ENCODE results near the gene PRPF4. TPM values are rescaled to one million over a fixed set of nuclear protein-coding genes. Genes with fewer than 3 reads are reported as not detected.
A peak's percentile ranks its signal among the peaks of the same experiment; 100 is the strongest.
"Not testable (repeated sequence)": the region's sequence is repeated elsewhere in the genome, so short reads cannot be mapped to it uniquely, and the experiment has no call there.

PRPF4 gene
- total RNA-seq, 1 donor from 2014 or later: 11.0 TPM

DNA sequence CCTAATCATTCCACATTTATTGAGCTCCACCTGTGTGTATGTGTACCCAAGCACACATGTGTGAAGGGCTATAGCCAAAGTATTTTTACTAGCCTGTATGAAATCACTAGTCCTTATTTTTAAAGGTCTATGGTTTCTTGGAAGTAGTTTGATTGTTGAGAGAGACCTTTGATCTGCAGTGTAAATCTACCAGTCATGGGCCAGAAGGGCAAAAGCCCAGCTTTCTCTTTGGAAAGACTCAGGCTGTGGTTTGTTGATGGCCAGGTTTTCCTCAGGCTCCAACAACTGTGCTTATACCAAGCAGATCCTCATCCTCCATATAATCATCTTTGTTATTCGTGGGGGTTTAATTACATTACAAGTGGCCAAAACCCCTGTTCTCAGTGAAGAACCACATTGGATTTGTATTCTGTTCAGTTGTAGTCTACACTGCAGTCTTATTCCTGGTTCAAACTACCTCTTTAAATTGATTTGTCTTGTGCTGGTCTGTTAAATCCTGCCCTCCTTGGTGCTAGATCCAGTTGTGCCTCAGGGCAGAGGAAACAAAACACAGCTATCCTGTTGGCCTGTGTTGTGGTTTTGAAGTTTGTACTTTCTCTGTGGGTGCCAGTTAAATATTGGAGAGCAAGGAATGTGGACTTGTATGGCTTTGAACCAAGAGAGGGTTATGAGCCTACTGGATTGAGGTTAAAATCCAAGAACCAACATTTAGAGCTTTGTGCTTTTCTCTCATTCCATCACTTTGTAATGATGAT lies 13.4 kb upstream of the PRPF4 start:
- no peak for DNase-seq (ENCODE audit: missing footprints)
- ATAC-seq: no peak
- intact Hi-C loops (cut with DNase I): no loop called here

DNA sequence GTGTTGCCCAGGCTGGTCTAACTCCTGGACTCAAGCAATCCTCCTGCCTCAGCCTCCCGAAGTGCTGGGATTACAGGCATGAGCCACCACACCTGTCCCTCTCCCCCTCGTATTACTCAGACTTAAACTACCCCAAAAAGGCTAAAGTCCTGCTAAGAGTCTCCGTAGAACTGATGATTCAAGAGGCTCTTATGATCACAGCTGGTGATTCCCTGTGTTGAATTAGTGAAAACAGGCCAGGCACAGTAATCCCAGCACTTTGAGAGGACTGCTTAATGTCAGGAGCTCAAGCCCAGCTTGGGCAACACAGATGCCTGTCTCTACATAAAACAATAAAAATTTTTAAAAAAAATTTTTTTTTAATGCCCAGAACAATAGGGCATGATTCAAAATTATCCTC lies 9.3 kb upstream of the PRPF4 start:
- intact Hi-C loops (cut with DNase I): no loop called here
- ATAC-seq (no peak), DNase-seq (ENCODE audit: missing footprints) (no peak)

DNA sequence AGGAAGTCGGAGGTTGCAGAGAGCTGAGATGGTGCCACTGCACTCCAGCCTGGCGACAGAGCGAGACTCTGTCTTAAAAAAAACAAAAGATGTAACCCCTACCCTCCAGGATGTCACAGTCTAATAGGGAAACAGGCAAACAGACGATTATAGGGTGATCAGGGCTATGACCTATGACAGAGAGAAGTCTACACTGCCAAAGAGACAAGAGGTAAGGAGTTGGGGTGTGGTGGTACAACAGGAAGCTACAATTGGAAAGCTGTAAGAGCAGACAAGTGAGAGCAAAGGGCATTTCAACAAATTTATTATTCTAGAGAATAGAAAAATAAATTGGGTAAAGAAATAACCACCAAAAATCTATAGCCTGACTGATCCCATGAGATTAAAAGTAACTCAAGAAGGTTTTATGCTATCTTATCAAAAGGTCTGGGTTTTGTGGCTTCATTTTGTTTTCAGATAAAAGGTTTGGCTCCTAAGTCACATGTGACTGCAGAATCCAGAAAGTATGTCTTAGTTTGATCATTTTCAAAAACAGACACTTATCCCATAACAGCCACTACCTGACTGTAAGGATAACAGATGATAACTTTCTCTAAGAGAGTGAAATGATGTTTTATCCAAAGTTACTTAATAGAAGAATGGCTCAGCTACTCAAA lies 7.4 kb upstream of the PRPF4 start:
- no peak for ATAC-seq
- intact Hi-C loops (cut with DNase I): no loop called here
- DNase-seq (ENCODE audit: missing footprints): no peak

DNA sequence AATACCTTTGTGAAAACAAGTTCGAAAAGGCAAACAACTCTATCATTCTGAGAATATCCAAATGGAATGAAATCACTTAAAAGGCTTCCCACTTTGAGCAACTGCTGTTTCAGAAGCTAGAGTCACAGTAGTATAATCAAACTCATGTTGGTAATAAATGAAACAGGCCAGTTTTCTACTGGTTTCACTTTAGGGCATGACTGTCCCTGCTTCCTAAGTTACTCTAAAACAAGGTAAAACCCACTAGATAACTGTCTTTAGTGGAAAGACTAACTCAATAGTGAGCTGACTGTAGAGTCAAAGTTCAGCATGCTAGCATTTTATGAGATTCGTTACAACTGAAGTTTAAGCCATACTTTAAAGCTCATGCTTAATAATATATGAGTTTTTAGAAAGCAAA lies 6.1 kb upstream of the PRPF4 start:
- no peak for DNase-seq (ENCODE audit: missing footprints)
- ATAC-seq: no peak
- intact Hi-C loops (cut with DNase I): no loop called here

DNA sequence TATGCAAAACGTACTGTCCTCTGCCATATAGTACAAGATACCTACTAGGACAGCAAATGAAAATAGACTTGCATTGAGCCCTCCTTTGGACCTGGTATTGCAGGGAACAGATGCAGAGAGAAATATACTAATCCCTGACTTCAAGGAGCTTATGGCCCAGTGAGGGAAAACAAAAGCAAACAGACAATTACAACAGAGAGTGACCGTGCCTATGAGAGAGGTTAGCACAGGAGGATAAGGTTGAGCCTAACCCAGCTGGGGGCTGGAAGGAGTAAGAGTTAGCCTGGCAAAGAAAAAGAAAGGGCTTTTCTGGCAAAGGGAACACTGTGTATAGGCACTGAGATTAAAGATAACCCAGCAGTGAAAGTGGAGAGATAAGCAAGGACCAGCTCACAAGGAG lies 5.6 kb upstream of the PRPF4 start:
- intact Hi-C loops (cut with DNase I): loop anchor here (5.0 to 10.0 kb wide), 2 partner anchors 322 to 385 kb away; no protein-coding TSS in a partner anchor
- ATAC-seq (no peak), DNase-seq (ENCODE audit: missing footprints) (no peak)

DNA sequence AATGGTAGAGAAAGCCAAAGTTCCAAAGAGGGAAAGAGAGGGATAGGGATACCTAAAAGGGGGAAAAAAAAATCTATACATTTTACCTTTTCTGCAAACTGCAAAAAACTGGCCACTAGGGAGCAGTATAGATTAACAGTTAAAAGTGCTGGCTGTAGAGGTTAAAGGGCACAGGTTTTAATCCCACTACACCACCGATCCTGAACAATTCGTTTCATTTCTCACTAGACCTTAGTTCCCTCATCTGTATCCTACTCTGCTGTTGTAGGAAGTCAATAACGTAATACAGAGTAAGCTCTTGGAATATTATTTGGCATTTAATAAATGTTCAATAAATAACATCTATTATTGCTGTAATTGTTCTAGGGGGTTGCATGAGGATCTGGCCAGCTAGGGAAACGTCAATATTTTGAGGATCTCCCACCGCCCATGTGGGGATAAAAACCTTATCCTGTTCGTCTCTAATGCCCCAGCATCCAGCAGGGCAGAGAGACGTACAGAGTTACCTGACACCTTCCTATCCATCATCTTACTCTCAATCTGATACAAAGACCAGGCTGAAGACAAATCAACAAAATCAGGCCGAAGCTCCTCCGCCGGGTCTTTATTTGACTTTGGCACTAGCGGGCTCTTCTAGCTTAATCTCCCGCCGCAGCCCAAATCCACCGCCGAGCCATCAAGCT lies 843 bp upstream of the PRPF4 start:
- intact Hi-C loops (cut with DNase I): loop anchor here (2.0 to 10.0 kb wide), 5 partner anchors 54 to 380 kb away; partner anchors contain the start of genes ALAD, FKBP15 and SLC31A1
- ATAC-seq: peak; percentile 23
- DNase-seq (ENCODE audit: missing footprints): no peak

DNA sequence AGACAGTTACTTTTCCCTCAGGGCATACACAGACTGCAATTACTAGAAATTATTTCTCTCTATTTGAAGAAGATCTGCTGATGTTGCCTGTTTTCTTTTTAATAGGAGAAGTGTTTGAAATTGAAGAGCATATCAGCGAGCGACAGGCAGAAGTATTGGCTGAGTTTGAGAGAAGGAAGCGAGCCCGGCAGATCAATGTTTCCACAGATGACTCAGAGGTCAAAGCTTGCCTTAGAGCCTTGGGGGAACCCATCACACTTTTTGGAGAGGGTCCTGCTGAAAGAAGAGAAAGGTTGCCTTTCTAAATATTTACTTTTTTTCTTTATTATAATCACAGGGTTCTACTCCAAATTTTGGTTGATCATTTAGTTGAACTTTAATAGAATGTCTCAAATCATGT lies 3.4 kb downstream of the PRPF4 start:
- ATAC-seq: no peak
- DNase-seq (ENCODE audit: missing footprints): no peak
- intact Hi-C loops (cut with DNase I): loop anchor here (10.0 kb wide), 1 partner anchor 376 kb away; no protein-coding TSS in a partner anchor

DNA sequence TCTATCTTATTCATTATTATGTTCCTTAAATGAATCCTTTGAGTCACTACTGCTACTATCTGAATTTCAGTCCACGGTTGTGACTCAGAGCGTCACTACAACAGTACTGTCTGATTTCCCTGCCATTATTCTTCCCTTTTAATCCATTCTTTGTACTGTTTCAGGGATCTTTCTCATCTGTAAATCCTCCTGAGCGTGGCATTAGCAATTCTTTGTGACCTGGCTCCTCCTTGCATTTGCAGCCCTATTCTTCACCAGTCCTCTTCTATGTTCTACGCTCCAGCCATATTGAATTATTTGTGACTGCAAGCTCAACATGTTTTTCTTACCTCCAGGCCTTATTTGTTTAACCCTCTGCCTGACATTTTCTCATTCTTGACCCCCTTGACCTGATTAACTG lies 5.9 kb downstream of the PRPF4 start:
- no peak for ATAC-seq
- DNase-seq (ENCODE audit: missing footprints): no peak
- intact Hi-C loops (cut with DNase I): no loop called here

DNA sequence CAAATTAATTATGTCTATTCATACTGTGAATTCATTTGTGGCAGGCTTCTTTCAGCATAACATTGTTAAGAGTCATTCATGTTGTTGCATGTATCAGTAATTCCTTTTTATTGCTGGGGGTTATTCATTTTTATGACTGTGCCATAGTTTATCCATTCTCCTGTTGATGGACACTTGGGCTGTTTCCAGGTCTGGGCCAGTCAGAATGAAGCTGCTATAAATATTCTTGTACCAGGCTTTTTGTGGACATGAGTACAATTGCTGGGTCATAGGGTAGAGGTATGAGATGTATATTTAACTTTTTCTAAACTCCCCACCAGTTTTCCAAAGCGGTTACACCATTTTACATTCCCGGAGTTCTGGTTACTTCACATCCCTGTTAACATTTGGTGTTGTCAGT lies 13.6 kb downstream of the PRPF4 start:
- DNase-seq (ENCODE audit: missing footprints) (no peak), ATAC-seq (peak; percentile 44)
- intact Hi-C loops (cut with DNase I): no loop called here

DNA sequence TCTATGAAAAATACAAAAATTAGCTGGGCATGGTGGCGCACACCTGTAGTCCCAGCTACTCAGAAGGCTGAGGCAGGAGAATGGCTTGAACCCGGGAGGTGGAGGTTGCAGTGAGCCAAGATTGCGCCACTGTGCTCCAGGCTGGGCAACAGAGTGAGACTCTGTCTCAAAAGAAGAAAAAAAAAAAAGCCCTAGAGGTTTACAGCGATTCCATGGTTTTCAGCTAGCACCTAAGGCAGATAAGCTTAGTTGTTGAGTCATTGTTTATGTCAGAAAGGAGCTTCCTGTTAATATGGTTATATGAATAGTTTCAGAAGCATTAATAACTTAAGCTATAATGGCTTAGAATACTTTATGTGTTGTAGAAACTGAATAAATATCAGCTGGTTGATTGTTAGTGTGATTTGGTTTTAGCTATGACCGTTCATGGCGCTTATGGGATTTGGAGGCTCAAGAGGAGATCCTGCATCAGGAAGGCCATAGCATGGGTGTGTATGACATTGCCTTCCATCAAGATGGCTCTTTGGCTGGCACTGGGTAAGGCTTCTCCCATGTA lies 14.7 kb downstream of the PRPF4 start:
- ATAC-seq (no peak), DNase-seq (ENCODE audit: missing footprints) (no peak)
- intact Hi-C loops (cut with DNase I): no loop called here

DNA sequence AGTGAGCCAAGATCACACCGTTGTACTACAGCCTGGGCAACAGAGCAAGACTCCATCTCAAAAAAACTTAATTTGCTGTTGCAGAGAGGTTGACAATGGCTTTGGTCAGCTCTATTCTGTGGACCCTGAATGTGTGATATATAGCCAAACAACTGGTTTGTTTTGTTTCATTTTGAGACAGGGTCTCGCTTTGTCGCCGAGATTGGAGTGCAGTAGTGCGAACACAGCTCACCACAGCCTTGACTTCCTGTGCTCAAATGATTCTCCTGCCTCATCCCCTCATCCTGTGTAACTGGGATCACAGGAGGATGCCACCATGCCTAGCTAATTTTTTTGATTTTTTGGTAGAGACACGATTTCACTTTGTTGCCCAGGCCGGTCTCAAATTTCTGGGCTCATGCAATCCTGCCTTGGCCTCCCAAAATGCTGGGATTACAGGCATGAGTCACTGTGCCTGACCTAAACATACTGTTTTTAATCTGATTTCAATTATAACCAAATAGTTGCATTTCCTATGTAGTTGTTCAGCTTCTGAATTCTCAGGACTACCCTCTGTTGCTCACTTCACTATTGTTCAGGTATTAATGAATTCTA lies 17.9 kb downstream of the PRPF4 start:
- DNase-seq (ENCODE audit: missing footprints): no peak
- ATAC-seq: no peak
- intact Hi-C loops (cut with DNase I): no loop called here

DNA sequence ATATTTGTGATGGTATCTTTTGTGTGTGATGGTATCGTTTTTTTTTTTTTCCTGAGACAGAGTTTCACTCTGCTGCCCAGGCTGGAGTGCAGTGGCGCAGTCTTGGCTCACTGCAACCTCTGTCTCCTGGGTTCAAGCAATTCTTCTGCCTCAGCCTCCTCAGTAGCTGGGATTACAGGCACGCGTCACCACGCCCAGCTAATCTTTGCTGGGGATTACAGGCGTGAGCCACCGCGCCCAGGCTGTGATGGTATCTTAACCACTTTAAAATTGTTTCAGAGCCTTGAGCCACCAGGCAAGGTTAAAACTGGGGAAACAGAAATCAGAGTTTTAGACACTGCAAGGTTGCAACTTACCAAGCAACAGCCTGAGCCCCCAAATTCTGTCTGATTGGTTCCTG lies 20.8 kb downstream of the PRPF4 start:
- intact Hi-C loops (cut with DNase I); ATAC-seq; DNase-seq (ENCODE audit: missing footprints): not testable (repeated sequence)

DNA sequence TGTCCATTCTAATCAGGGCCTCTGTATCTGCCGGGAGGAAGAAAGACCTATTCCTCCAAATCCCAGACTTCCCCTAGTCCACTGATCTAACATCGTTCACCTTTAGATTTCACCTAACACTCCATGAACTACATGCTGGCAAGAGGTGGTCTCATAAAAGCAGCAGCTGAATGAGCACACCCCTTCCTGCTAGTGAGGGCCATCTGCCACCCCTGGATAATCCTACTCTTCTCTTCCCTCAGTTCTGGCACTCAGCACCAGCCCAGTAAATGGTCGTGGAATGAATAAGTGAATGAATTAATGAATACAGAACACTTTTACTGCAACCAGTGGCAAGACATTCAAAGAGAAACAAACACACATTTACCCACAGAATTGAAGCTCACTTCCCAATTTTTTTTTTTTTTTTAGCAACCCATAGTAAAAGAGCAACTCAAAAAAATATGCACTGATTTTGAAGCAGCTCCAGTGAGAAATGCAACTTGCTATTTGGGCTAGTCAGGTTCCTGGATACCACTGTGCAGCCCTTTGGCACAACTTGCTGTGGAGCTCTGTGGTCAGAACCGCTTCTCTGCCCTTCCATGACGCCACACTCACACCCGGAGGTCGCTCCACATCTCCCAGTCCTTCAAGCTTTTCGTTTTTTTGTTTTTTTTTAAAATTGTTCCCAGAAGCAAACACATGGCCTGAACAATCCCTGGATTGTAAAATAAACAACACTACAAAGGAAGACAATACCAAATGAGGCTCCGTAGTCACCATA lies 21.5 kb downstream of the PRPF4 start:
- DNase-seq (ENCODE audit: missing footprints) (no peak), ATAC-seq (no peak)
- intact Hi-C loops (cut with DNase I): no loop called here

DNA sequence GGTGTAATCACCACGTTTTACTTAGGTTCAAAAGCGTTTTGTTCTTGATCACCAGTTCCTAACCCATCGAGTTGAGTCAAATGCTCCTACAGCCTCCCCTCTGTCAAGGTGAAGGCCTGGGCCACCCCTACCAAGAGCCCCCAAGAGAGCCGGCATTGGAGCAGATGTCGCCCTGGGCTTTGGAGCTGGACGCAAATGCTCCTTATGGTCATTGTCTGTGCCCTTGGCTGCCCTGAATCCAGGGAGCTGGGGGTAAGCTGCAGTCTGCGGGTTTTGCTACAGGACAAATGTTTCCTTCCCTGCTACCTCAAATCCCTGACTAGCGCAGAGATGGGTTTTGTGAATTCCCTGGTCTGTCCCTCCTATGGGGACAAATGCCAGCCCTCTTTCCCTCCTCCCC lies 22.9 kb downstream of the PRPF4 start:
- ATAC-seq (no peak), DNase-seq (ENCODE audit: missing footprints) (no peak)
- intact Hi-C loops (cut with DNase I): no loop called here

DNA sequence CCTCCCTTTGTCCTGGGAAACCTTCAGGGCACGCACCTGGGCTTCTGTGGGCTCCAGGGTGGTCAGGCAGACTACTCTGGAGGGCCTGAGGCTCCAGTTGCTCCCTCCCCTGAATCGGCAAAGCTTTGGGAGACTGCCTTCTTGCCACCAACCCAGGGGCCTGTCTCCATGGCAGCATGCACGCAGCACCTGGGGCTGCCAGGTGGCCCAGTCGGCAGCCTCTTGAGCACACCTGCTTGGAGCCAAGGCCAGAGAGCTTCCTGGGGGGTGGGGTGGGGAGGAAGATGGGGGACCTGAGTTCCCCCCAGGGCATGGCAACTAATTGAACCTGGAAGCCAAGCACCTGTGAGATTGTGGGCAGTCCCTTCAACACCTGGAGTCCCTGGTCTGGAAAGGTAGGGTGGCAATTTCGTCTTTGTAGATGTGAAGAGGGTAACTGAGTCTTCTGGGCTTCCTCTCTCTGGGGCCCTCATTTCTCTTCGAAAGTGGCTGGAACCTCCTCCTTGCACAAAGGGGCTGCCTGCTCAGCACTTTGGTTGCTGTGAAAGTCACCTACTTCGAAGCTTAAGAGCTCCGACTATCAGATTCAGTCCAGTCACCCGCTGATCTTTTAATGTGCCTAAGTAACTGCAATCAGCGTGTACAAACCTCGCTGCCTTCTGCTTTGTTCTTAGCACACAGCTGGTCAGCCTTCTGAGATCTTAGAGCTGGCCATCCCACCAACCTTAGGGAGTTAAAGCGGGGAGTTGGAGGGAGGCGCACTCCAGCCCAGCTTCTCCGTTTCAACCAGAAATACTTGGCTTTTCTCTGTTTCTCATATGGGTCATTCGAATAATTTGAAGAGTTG lies 23.7 kb downstream of the PRPF4 start:
- DNase-seq (ENCODE audit: missing footprints): no peak
- intact Hi-C loops (cut with DNase I): no loop called here
- no peak for ATAC-seq

DNA sequence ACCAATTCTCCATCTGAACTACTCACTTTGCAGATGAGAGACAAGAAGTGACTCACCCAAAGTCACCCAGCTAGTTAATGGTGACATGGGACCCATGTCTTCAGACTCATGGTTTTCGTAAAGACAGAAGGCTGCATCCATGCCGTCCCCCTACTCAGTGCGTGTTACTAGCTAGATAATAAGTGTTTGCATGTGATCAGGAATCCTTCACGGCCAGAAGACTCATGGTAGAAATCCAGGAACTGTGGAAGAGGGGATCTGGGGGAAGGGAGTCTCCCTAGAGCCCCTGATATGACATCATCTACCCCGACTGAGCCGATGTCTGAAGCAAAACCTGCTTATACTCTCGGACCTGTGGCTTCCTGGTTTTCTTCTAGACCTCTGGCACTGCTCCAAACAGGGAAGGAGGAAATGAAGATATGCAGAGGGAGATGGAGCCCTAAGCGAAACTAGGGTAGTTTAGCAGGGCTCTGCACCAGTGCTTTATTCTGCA lies 24.4 kb downstream of the PRPF4 start:
- intact Hi-C loops (cut with DNase I): no loop called here
- DNase-seq (ENCODE audit: missing footprints) (no peak), ATAC-seq (no peak)

DNA sequence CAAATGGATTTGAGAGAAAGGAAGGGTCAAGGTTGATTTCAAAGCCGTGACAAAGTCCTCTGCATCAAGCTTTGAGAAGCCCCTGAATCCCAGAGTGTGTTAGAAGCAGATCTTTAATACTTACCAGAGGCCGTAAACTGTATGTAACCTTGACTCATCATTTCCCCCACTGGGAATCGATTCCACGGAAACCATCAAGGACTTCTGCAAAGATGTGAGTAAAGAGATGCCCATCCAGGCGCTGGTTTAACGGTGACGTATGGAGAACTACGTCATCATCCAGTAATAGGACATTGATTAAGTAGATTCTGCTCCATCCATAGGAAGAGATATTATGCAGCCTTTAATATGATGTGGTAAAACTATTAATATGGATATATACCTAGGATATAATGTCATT lies 26.1 kb downstream of the PRPF4 start:
- DNase-seq (ENCODE audit: missing footprints): no peak
- ATAC-seq: no peak
- intact Hi-C loops (cut with DNase I): no loop called here
